Stimulated activated CD8-positive, alpha-beta memory T cell treated with anti-CD3 and anti-CD28 coated beads, Interleukin-7, amount 100 ng/mL, for 4 hours (primary cell): ENCODE results near the gene TXNRD1.
"Not testable (repeated sequence)": the region's sequence is repeated elsewhere in the genome, so short reads cannot be mapped to it uniquely, and the experiment has no call there.

Source experiments
- DNase-seq, 2 donors: peaks; one replicate each; pipeline ENCODE4 v3.0.0-alpha.2; 2020; ENCODE audit warnings: low read depth in 2 of 2

Gene TXNRD1

DNA sequence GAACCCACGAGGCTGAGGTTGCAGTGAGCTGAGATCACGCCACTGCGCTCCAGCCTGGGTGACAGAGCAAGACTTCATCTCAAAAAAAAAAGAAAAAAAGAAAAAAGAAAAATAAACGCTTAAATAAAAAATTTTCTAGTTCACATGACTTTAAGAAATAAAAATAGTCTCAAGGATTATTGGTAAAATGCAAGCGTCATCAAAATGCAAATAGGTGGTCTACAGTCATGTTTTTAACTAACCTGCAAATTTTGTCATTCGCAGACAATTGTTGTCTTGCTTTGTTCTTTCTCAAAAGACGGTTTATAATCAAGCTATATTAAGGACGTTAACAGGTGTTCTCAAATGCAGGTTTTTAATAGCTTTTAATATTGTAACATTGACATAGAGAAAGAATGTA, 22.4 kb downstream of the TXNRD1 start:
- no peak for DNase-seq

DNA sequence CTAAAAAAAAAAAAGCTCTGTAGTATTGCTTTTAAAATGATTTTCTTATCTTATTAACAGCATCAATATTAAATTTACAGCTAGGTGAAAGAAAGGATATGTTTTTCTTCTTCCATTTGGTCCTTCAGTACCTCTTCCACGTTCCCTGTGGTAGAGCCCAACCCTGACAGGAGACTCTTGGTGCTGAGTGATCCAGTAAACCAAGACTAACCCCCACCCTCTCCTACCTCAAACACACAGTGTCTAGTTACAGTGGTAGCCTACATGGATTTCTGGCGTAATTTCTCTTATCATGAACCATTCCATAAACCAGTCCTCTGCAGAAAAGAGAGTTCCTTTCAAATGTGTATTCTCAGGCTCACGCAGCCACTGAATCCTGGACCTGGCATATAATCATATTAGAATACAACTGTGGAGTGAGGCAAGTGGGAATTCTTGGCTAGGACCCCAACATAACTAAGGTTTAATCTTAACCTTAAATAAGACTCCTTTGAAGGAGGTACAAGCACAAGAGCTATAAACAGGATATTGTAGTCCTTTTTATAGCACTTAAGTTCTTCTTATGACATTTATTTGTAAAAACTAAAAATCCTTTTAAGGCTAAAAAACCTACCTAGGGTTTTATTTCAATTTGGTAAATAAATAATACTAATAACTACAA, 27.1 kb downstream of the TXNRD1 start:
- no peak for DNase-seq

DNA sequence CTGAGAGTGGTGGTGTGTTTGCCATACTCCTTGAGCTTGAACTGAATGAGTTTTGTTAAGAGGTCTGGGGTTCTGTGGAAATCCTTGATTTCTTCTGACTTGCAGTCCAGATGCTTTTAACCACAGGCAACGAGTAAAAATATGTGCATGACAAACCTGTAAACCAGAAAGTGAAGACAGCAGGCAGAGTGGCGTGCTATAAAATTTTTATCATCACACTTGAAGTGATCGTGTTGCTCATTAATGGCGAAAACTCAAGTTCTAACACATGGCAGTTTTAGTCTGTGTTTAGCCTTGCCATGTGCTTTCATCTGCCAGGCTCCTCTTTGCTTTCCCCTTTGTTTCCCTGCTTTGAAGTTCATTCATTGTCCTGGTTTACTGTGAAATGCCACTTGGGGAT, 28.0 kb downstream of the TXNRD1 start:
- DNase-seq: no peak

DNA sequence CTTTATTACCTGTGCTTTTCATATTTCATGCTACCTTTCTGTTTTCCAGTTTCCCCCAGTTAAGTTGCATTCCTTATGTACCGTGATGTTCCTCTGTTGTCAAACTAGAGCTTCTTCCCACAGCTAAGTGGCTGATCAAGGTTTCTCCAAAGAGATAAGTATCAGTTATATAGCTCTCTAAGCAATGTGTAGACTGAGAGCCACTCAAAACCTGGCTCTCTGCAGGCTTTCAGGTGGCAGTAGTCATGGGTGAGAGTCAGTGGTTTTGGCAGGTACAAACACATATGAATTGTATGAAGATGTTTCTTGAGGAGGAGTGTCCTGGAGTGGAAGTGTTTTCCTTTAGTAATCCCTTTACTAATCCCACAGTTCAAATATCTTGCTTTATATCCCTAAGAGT, 28.4 kb downstream of the TXNRD1 start:
- no peak for DNase-seq

DNA sequence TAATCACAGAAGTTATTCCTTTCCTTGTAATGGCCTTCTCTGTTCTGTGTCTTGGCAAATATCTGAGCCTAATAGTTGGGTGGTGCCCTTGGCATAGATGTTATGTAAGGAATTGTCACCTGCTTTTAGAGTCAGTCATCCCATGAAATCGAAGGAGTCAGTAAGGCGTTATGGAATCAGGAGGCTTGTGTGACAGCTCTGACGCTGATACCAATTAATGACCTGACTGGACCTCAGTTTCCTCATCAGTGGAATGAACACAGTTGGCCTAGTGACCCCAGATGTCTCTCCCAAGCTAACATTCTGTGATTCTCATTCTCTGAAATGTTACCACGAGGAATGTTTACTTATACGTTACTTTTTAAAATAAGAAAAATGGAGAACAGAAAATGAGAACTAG, 32.1 kb downstream of the TXNRD1 start:
- no peak for DNase-seq

DNA sequence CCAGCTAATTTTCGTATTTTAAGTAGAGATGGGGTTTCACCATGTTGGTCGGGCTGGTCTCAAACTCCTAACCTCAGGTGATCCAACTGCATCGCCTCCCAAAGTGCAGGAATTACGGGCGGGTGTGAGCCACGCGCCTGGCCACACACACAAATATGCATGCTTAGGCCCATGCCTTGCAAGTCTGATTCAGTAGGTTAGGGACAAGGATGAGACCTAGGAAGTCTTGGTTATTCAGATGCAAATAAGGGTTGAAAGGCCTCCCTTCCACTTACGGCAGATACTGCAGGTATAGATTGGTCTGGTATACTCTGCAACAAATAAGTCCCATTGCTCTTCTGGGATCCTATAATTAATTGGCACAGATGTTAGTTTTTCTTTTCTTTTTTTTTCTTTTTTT, 32.9 kb downstream of the TXNRD1 start:
- no peak for DNase-seq

DNA sequence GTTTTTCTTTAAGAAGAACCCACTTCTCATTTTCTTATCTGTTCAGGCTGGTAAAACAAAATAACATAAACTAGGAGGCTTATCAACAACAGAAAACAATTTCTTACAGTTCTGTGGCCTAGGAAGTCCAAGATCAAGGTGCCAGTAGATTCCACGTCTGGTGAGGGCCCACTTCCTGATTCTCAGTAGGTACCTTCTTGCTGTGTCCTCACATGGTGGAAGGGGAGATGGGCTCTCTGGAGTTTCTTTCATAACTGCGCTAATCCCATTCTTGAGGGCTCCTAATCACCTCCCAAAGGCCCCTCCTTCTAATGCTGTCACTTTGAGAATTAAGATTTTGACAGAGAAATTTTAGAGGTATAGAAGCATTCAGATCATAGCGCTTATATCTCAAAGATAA, 33.4 kb downstream of the TXNRD1 start:
- no peak for DNase-seq

DNA sequence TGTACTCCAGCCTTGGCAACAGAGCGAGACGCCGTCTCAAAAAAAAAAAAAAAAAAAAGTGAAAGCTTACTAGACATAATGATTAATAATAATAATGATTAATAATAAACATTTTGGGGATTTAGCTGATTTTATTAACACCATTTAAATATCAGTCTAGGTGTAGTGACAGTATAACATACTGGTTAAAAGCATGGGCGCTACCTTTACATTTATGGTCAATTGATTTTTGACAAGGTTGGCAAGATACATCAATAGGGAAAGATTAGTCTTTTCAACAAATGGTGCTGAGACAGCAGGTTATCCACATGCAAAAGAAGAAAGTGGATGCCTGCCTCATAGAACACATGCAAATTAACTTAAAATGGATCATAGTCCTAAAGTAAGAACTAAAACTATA, 34.3 kb downstream of the TXNRD1 start:
- no peak for DNase-seq

DNA sequence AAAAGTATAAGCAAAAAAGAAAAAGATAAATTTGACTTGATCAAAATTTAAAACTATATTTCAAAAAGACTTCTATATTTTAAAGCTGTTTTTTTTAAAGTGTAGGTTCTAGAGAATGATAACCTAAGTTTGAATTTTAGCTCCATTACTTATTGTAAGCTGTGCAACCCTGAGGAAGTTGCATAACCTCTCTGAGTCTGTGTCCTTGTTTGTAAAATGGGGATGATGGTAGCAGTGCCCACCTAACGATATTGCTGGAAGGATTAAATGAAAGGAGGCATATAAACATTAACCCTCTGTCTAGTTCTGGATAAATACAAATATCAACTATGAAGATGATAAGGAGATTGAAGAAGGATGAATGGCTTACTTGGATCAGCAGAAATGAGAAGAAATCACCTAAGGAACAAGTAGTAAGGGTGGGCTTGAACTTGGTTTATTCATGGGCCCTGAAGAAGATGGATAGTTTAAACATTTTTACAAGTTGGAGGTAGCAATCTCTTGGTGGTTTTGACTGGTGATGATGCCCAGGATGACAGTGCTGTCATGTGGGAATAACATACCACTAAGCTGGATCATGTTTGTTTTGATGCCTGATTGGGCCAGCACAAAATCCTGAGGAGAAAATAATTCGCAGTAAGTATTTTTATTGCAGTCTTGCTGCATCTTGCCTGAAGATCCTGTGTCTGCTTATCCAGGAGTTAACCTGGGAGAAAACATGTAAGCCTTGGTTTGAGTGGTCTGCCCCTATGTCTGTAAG, 35.0 kb downstream of the TXNRD1 start:
- no peak for DNase-seq

DNA sequence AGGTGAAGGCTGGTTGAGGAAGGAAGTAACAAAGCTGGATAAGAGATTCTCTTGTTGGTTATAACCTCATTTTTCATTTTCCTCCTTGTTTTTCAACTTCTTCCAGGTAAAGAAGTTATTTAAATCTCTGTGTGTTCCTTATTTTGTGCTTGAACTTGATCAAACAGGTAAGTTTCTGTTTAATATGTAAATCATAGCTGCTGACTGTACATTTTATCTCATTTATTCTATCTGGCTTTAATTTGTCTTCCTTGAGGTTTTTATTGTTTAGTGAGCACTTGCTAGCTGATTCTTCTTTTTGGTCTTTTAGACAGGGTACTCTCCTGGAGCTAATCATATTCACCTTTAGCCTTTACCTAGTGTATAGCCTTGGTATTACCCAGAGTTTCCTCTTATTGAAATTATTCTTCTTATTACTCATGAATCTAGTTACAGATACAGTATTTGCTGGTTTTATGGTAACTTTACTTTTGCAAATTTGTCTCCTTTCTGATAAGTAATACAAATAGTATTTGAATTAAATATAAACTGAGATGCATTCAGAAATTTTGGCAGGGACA, 42.4 kb downstream of the TXNRD1 start:
- no peak for DNase-seq

DNA sequence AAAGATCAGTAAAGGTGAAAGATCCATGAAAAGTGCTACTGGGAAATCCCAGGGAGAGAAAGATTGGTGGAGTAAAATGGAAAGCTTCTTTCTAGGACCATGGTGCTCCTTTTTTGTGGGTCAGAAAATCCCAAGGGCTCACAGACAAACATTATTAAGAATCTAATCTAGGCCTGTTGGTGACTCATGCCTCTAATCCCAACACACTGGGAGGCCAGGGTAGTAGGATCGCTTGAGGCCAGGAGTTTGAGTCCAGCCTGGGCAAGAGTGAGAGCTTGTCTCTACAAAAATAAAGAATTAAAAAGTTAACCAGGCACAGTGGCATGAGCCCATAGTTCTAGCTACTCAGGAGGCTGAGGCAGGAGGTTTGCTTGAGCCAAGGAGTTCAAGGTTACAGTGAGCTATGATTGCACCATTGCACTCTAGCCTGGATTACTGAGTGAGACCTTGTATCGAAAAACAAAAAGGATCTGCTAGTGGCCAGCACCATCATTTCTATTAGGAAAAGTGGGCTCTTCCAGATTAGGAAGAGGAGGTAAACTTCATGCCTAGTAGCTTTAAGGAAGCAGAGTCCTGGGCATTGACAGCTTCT, 43.0 kb downstream of the TXNRD1 start:
- DNase-seq: no peak

DNA sequence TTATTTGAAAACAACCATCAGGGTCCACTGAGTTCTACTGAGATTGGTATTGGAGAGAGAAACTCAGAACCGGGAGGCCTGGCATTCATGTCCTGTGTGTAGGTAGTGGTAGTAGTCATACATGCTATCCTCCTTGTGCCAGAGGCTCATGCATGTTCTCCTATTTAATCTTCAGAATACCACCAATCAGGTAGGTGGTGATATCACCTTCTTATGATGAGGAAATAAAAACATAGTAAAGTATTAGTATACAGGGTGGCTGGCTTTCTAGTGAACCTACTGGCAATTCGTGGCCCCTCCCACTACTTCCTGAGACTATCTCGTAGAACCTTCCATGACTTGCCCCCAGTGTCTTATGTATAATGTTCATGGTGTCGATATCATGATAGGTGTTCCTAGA, 47.4 kb downstream of the TXNRD1 start:
- no peak for DNase-seq

DNA sequence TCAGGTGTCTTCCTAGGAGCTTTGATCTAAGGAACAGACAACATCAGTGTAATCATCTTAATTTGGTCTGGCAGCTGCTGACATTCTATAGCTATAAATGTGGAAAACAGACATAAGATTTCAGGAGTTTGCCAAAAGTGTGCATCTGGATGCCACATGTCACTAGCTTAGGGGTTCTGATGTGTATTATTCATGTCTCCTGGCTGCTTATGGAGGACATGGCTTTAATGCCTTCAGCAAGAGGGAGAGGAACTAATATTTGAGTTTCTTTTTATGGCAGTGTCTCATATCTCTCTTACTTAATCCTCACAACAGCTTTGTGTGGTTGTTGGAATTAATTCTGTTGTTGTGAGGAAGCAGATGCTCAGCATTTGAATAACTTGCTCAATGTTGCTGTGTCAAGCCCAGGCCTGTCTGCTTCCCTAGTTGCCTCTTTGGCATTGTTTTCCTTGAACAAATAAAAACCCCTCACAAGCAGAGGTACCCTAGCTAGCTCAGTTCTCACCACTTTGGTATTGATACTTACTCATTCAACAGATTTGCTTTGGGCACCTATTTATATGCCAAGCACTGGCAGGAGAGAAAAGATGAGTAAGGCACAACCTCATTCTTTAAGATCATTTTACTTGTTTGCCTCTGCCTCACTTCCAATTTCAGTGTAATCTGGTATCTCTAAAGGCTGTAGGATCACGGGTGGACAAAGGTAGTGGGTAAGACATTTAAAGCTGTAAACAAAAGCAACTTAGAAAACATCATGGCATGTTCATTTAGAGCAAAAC, 48.2 kb downstream of the TXNRD1 start:
- DNase-seq: no peak

DNA sequence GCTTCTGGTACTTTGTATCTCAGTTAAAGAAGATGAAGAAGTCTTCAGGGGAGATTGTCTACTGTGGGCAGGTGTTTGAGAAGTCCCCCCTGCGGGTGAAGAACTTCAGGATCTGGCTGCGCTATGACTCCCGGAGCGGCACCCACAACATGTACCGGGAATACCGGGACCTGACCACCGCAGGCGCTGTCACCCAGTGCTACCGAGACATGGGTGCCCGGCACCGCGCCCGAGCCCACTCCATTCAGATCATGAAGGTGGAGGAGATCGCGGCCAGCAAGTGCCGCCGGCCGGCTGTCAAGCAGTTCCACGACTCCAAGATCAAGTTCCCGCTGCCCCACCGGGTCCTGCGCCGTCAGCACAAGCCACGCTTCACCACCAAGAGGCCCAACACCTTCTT, 49.9 kb downstream of the TXNRD1 start:
- not testable (repeated sequence) for DNase-seq

DNA sequence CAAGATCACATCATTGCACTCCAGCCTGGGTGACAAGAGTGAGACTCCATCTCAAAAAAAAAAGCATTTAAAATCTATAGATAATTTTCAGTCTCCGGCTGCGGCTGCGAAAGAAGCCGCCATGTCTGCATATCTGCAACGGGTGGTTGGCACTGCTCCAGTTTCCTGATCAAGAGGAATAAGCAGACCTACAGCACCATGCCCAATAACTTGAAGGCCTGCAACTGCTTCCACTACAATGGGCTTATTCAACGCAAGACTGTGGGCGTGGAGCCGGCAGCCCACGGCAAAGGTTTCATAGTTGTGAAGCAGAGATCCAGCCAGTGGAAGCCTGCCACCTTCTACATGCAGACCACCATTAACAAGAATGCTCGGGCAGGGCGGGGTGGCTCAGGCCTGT, 57.4 kb downstream of the TXNRD1 start:
- no peak for DNase-seq

DNA sequence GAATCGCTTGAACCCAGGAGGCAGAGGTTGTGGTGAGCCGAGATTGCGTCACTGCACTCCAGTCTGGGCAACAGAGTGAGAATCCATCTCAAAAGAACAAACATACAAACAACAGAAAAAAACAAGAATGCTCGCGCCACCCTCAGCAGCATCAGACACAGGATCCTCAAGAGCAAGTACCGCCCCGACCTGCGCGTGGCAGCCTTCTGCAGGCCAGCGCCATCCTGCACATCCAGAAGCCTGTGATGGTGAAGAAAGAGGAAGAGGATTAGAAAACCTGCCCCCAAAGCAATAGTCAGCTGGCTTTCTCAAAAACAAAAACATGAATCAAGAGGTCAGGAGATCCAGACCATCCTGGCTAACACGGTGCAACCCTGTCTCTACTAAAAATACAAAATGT, 57.9 kb downstream of the TXNRD1 start:
- DNase-seq: no peak

DNA sequence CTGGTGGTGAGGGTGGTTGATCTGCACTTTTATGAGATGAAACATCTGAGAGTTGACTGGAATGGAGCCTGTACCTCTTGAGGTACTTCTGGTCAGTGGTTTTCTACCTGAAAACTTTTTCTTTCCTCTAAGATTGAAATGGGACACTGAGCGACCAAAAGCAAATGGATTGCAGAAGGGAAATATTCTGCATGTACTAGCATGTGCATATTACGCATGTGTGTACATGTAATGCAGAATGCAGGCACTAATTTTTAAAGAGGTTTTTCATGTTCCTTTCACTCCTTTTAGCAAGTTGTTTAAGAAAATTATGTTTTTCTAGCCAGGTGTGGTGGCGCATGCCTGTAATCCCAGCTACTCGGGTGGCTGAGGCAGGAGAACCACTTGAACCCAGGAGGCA, 59.2 kb downstream of the TXNRD1 start:
- no peak for DNase-seq

DNA sequence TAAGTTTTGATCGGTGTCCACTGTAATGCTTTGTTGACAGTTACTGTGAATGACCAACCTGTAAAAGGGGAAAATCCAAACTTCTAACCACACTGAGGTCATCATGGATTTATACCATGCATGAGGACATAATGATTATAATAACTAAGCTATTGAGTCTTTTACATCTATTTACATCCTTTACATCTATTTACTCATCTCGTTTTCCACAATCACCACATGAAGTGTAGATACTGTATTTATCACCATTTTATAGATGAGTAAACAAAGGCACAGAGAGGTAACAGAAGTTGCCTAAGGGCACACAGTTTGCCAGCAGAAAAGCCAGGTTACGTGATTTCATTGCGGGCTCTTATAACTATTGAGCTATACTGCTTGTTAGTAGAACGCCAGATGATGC, 60.1 kb downstream of the TXNRD1 start:
- DNase-seq: no peak

DNA sequence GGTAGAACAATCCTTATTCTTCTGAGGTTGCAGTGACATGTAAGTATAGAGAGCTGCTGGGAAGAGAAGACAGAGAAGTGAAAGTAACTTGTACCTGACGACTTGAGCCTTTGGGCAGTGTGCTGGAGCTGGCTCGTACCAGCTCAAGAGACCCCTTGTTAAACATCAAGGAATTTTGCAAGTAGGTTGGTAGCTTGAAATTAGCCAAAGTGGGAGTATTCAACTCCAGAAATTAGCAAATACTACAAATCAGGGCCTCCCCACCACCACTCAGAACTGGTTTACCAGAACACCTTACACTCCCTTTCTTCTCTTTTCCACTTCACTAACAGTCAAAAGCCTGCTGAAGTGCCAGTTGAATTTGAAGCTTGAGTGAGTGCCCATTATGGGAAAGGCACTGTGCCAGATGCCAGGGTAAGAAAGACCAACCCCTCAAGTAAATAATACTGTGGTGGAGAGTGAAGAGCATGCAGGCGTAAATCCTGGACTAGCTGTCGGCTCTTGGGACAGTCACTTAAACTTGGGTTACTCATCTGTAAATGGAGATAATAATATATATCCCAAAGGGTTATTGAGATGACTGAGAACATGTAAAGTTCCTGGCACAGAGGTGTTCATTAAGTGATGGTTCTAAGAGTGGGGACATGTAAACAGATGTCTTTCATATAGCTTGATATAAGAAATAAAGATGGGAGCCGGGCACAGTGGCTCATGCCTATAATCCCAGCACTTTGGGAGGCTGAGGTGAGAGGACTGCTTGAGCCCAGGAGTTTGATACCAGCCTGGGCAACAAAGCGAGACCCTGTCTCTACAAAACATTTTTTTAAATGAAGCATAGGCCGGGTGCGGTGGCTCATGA, 60.9 kb downstream of the TXNRD1 start:
- DNase-seq: no peak

DNA sequence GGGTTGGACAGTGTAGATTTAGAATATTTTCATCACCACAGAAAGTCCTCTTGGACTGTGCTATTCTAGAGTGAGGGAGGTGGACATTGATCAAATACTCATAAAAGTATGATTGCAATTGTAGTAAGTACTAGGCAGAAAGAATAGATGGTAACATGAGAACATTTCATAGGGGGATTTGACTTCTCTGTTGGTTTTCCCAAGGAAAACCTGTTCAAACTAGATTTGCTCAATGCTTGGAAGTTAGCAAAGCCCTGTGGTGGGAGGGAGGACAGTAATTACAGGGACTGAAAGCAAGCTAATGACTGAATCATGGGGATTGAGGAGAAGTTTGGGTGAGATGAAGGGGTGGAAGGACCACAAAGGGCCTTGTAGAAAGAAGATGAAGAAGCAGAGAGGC, 63.6 kb downstream of the TXNRD1 start:
- no peak for DNase-seq

DNA sequence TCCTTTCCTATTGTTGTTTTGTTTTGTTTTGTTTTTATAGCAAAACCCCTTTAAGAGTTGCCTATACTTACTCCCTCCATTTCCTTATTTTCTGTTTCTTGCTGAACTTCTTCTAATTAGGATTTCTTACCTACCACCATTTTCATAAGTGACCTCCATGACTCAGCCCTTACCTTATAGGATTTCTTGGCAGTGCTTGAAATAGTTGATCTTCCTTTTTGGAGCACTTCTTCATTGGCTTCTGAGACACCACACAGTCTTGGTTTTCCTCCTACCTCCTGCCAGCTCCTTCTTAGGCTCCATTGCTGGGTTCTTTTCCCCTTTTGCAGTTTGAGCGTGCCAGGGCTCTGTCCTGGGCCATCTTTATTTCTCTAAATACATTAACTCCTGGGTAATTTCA, 64.5 kb downstream of the TXNRD1 start:
- no peak for DNase-seq
